Upper lobe of left lung (tissue), 4 donors: ENCODE results near the gene NUP93.

Experiments
- CTCF ChIP-seq, 6 experiments: fragments of 450-650 bp in 4 of 6; fragments of 200-600 bp in 2 of 6; sonication (generic) in 2 of 6; IDR thresholded peaks; one replicate each; pipeline ENCODE4 v1.5.1; 2016 to 2019; ENCODE audit warnings: antibody characterized with exemption in 6 of 6
- POLR2A ChIP-seq, 4 donors: fragments of 450-650 bp; IDR thresholded peaks; one replicate each; pipeline ENCODE4 v1.5.1; 2016 to 2017; ENCODE audit warnings: antibody characterized with exemption in 4 of 4, mild to moderate bottlenecking in 2 of 4

DNA sequence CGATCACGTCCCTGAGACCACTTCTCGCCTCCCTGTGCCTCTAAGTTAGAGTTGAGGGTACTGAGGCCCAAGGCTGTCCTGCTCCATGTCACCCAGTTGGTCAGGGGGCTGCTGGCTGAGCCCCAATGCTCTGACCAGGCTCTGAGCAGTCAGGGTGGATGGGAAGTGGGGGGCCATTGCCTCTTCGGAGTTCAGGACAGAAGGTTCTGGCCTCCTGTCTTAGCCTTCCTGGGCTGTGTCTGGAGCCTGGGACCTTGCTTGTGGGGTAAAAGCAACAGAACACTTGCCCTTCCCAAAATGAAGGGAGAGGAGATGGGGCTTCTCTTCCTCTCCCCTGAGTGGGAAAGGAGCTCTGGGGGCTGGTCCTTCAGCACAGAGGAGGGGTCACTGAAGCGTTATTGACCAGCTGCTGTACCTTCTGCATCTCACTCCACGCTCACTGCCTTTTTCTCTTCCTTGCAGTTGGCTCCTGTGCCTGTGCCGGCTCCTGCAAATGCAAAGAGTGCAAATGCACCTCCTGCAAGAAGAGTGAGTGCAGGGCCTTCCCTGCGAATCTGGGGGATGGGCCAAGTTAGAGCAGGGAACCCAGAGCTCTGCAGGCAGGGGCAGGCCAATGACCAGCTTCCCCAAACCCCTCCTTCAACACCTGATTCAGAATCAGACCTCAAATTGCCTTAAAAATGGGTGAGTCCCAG, 47.1 kb upstream of the NUP93 start:
- TF ChIP-seq CTCF (IDR thresholded peaks at IDR 0.05) (no peak), POLR2A (IDR thresholded peaks at IDR 0.05) (no peak)
